ENCODE data around the gene CHTF18.

The CHTF18 gene

DNA sequence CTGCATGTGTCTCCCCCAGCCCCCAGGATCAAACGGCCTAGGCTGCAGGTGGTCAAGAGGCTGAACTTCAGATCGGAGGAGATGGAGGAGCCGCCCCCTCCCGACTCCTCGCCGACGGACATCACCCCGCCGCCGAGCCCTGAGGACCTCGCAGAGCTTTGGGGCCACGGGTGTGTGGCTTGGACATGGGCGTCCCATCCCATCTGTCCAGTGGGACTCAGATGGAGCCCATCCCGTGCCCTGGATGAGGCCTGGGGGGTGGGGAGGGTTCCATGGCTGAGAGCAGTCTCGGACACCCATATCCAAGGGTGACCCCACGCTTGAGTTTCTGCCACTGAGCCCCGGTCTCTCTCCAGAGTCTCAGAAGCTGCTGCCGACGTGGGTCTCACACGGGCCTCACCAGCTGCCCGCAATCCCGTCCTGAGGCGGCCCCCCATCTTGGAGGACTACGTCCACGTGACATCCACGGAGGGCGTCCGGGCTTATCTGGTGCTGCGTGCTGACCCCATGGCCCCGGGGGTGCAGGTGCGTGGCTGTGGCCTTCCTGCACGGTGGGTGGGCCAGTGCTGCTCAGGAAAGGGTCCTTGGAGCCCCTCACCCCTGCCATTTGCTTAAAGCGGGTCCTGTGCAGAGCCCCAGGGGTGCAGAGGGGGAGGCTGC, 901 bp downstream of the CHTF18 start:
- TF ChIP-seq CTCF (IDR thresholded peaks at IDR 0.05; ENCODE audit: insufficient read depth, missing control alignments): no peak
- no peak for FAIRE-seq
- DNase-seq (ENCODE audit: insufficient read length, low spot score): no peak

DNA sequence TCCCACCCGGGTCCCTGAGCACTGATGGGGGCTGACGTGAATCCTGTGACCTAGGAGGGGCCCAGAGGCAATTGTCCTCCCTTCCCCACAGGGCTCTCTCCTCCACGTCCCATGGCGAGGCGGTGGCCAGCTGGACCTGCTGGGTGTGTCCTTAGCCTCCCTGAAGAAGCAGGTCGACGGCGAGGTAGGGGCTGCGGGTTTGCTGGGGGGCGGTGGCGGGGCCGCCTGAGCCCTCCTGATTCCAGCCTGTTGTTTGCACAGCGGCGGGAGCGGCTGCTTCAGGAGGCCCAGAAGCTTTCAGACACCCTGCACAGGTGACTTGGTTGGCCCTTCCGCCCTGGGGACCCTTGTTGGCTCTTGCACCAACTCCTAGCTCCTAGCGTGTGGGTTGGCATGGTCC, 1.7 kb downstream of the CHTF18 start:
- DNase-seq (ENCODE audit: insufficient read length, low spot score) (no peak), FAIRE-seq (no peak)
- no peak for TF ChIP-seq CTCF (IDR thresholded peaks at IDR 0.05; ENCODE audit: insufficient read depth, missing control alignments)

- FAIRE-seq (no peak), DNase-seq (ENCODE audit: insufficient read length, low spot score) (no peak)
- TF ChIP-seq CTCF (IDR thresholded peaks at IDR 0.05; ENCODE audit: insufficient read depth, missing control alignments): no peak
Observed at GRCh38 chr16:791131-791530, 2.7 kb downstream of the CHTF18 start.

- TF ChIP-seq CTCF (IDR thresholded peaks at IDR 0.05; ENCODE audit: insufficient read depth, missing control alignments): no peak
- FAIRE-seq (no peak), DNase-seq (ENCODE audit: insufficient read length, low spot score) (no peak)
Observed at GRCh38 chr16:792221-792995, 4.0 kb downstream of the CHTF18 start.

DNA sequence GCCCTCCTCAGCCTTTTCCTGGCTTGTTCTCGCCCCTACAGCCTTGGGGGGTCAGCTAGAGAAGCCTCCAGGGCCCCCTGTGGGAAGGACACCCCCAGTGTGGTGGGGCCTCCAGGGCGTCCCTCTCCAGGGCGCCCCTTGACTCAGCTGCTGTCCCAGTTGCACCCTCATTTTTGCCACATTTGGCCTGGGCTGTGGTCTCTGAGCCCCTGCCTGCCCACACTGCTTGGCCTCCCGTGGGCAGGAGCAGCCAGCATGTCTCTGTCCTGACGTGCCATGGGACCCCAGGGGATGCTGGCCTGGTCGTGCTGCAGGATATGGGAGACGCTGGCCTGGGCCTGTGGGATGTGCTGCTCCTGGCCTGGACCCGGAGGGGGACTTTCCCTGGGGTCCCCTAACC, 5.0 kb downstream of the CHTF18 start:
- DNase-seq (ENCODE audit: insufficient read length, low spot score) (no peak), FAIRE-seq (no peak)
- no peak for TF ChIP-seq CTCF (IDR thresholded peaks at IDR 0.05; ENCODE audit: insufficient read depth, missing control alignments)

DNA sequence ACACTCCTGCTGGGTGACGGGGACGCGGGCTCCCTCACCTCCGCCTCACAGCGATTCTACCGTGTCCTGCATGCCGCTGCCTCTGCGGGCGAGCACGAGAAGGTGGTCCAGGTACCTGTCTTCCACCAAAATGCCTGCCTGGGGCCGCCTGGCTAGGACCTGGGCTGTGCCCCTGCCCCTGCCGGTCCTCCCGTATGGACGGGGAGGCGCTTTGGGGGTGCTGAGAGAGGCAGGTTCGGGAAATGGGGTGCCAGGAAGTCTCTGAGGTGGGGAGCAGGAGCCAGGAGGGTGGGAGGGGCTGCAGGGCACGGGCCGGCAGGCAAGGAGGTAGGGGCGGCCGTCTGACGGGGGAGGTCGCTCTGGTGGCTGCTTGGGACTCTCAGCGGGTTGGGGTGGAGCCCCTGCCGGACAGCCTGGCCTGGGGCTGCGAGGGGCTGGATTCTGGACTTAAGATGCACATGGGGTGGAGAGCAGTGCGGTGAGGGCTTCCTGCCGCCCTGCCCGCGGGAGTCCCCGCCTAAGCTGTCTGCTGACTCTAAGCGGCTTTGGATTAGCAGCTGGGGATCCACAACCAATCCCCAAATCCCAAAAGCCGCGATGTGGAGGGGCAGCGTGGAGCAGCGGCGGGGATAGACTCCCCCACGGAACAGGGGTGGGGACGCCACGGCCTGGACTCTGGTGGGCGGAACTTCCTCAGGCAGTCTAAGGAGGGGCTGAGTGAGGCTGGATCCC, 5.8 kb downstream of the CHTF18 start:
- FAIRE-seq (no peak), DNase-seq (ENCODE audit: insufficient read length, low spot score) (peak; percentile 94)
- TF ChIP-seq CTCF (IDR thresholded peaks at IDR 0.05; ENCODE audit: insufficient read depth, missing control alignments): no peak

Data from D721Med (cell line).